Measurements from ENCODE around the gene ORM2.

GRCh38 chr9:114315723-114316363 is 13.8 kb upstream of the ORM2 start:
- TF ChIP-seq CTCF (conservative IDR thresholded peaks at IDR 0.05; ENCODE audit: low read depth in 2 of 2) (no peak), EZH2 (IDR thresholded peaks at IDR 0.05; ENCODE audit: low read depth, unreplicated experiment) (no peak), STAT1 (IDR thresholded peaks at IDR 0.05; ENCODE audit: unreplicated experiment) (no peak), REST (IDR thresholded peaks at IDR 0.05; ENCODE audit: unreplicated experiment) (no peak), EZH2phosphoT487 (IDR thresholded peaks at IDR 0.05; ENCODE audit: unreplicated experiment) (no peak), POLR2AphosphoS5 (IDR thresholded peaks at IDR 0.05; ENCODE audit: low read depth) (no peak)
